ENCODE results near the gene NCOA6. TPM values are rescaled to one million over a fixed set of nuclear protein-coding genes. Genes with fewer than 3 reads are reported as not detected.
"Not testable (repeated sequence)": the region's sequence is repeated elsewhere in the genome, so short reads cannot be mapped to it uniquely, and the experiment has no call there.

The NCOA6 gene
- total RNA-seq, 4 donors from 2014 or later = 26.5 to 33.8 (median 32.3) TPM

GRCh38 chr20:34792687-34793363 lies 32.6 kb downstream of the NCOA6 start:
- no peak for DNase-seq
- no peaks in the 10 kb centered on the region for H3K9me3 ChIP-seq
- 97 to 98% methylated on average over 4 of the region's 4 CpGs for WGBS, 2 donors
- TF ChIP-seq POLR2A (IDR thresholded peaks at IDR 0.05) (no peak), CTCF (IDR thresholded peaks at IDR 0.05) (no peak)
- H3K36me3 ChIP-seq = peaks cover 0 to 4% of the 10 kb centered on the region in 2 donors
- H3K27me3 ChIP-seq = no peaks in the 10 kb centered on the region
- H3K4me3 ChIP-seq (replicated peaks in 1 of 3) = no peak overlapping the region
- H3K4me1 ChIP-seq = peaks cover 22 to 28% of the 10 kb centered on the region in 2 donors
- intact Hi-C loops (cut with DNase I) = no loop called here
- peak overlapping the region in 2 of 3 donors; percentile 16 to 57 for H3K27ac ChIP-seq

GRCh38 chr20:34791289-34792020 lies 34.0 kb downstream of the NCOA6 start:
- Histone ChIP-seq H3K9me3 (no peaks in the 10 kb centered on the region), H3K27me3 (no peaks in the 10 kb centered on the region), H3K4me3 (replicated peaks in 1 of 3) (no peak overlapping the region), H3K27ac (peak overlapping the region; percentile 5 to 57 (median 16)), H3K4me1 (peaks cover 22 to 28% of the 10 kb centered on the region in 2 donors), H3K36me3 (peaks cover 0 to 4% of the 10 kb centered on the region in 2 donors)
- WGBS, 2 donors = 12 to 19% methylated on average over 2 of the region's 2 CpGs
- peak; percentile 72 to 74 for DNase-seq
- no peak for TF ChIP-seq CTCF (IDR thresholded peaks at IDR 0.05)
- no peak for TF ChIP-seq POLR2A (IDR thresholded peaks at IDR 0.05)
- intact Hi-C loops (cut with DNase I) = no loop called here

- intact Hi-C loops (cut with DNase I) = no loop called here
- TF ChIP-seq POLR2A (IDR thresholded peaks at IDR 0.05) (no peak), CTCF (IDR thresholded peaks at IDR 0.05) (no peak)
- H3K27ac ChIP-seq = no peak overlapping the region
- H3K4me1 ChIP-seq = no peaks in the 10 kb centered on the region
- H3K9me3 ChIP-seq = no peaks in the 10 kb centered on the region
- H3K4me3 ChIP-seq (replicated peaks in 1 of 3) = no peak overlapping the region
- WGBS, 2 donors = 91% methylated on average over 4 of the region's 4 CpGs
- no peak for DNase-seq
- no peaks in the 10 kb centered on the region for H3K27me3 ChIP-seq
- H3K36me3 ChIP-seq = peaks cover 0 to under 1% of the 10 kb centered on the region in 2 donors
Measured at GRCh38 chr20:34781220-34781619, 44.2 kb downstream of the NCOA6 start.

- H3K27me3 ChIP-seq; H3K27ac ChIP-seq; H3K4me3 ChIP-seq (replicated peaks in 1 of 3); intact Hi-C loops (cut with DNase I); H3K36me3 ChIP-seq; H3K9me3 ChIP-seq; H3K4me1 ChIP-seq: not testable (repeated sequence)
- DNase-seq = peak; percentile 18 to 28
- WGBS, 2 donors = 68 to 69% methylated on average over 8 of the region's 8 CpGs
Measured at GRCh38 chr20:34780291-34780690, 45.2 kb downstream of the NCOA6 start.

- H3K36me3 ChIP-seq = peaks cover 0 to 6% of the 10 kb centered on the region in 2 donors
- WGBS, 2 donors = 87 to 92% methylated on average over 8 of the region's 8 CpGs
Measured at GRCh38 chr20:34776177-34776576, 49.3 kb downstream of the NCOA6 start.

More at GRCh38 chr20:34776177-34776576, 49.3 kb downstream of the NCOA6 start:
- Histone ChIP-seq H3K27me3 (no peaks in the 10 kb centered on the region), H3K4me3 (replicated peaks in 1 of 3) (no peak overlapping the region), H3K27ac (no peak overlapping the region), H3K9me3 (no peaks in the 10 kb centered on the region), H3K4me1 (peaks cover 24 to 29% of the 10 kb centered on the region in 2 donors)
- intact Hi-C loops (cut with DNase I) = no loop called here
- DNase-seq = no peak
- TF ChIP-seq POLR2A (IDR thresholded peaks at IDR 0.05) (no peak), CTCF (IDR thresholded peaks at IDR 0.05) (no peak)

All from thyroid gland (tissue), 4 donors.